ENCODE data around the gene CD226.

DNA sequence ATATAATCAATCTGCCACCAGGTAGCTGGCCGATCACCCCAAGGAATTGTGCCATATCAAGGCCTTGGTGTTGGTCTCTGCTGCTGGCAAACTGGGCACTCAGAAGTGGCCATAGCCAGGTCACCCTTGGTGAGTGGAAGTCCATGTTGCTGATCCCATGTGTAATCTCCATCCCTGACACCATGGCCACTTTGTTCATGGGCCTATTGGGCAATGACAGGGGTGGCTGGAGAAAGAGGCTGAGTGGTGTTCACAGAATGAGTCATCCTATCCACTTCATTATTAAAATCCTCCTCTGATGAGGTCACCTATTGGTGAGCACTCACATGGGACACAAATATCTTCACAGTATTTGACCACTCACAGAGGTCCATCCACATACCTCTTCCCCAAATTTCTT lies 26.7 kb upstream of the CD226 start:
- TF ChIP-seq EP300 (IDR thresholded peaks at IDR 0.05) (no peak), POLR2AphosphoS5 (IDR thresholded peaks at IDR 0.05) (no peak), POLR2A (IDR thresholded peaks at IDR 0.05) (no peak)
- TF ChIP-seq, protein P1, sequence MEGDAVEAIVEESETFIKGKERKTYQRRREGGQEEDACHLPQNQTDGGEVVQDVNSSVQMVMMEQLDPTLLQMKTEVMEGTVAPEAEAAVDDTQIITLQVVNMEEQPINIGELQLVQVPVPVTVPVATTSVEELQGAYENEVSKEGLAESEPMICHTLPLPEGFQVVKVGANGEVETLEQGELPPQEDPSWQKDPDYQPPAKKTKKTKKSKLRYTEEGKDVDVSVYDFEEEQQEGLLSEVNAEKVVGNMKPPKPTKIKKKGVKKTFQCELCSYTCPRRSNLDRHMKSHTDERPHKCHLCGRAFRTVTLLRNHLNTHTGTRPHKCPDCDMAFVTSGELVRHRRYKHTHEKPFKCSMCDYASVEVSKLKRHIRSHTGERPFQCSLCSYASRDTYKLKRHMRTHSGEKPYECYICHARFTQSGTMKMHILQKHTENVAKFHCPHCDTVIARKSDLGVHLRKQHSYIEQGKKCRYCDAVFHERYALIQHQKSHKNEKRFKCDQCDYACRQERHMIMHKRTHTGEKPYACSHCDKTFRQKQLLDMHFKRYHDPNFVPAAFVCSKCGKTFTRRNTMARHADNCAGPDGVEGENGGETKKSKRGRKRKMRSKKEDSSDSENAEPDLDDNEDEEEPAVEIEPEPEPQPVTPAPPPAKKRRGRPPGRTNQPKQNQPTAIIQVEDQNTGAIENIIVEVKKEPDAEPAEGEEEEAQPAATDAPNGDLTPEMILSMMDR (IDR thresholded peaks at IDR 0.05), result no peak
